CD4-positive, alpha-beta T cell treated with Interleukin-4 for 1 hour (primary cell): Measurements from ENCODE around the gene HDX.
"Not testable (repeated sequence)": the region's sequence is repeated elsewhere in the genome, so short reads cannot be mapped to it uniquely, and the experiment has no call there.

Experiments
- DNase-seq, 2 donors: peaks; one replicate each; pipeline ENCODE4 v3.0.0-alpha.2; 2020 to 2022

HDX gene

DNA sequence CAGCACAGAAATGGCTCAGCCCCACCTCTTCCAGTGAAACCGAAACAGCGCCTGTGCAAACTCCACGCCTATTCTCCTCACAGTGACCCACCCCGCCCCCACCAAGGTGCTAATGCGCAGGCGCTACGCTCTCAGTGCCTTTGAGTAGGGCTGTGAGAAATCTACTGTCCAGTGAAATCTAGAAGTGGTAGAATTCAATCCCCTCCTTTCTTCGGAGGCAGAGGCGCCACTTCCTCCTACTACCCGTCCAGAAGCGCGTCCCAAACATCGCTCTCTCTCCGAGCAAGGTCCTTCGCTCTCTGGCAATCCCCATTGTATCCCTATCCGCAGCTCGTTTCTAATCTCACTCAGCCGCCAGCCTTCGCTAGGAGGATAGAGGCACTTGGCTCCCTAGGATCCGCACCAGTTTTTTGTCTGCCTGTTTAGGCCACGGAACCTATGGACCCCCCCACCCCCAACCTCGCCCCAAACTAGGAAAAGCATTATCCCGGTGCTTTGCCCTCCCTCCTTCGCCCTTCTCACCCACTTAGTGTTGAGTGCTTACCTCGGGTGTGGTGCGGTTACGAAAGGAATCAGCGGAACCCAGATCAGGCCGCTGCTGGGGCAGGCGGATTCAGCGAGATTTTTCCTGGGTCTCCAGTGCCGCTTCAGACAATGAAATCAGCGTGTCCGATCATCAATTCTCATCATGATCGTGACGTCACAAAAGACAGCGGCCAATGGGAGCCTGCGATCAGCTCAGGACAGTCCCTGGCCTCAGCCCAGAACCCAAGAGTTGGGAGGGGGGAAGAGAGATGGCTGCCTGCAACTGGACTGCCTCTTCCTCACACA, at the start of gene HDX:
TSS of gene HDX (minus strand) at position 656 of the 831 bp plus-strand sequence. CDS start 27,056 bp downstream, outside the sequence.
- DNase-seq, result peak; percentile 77 to 78

DNA sequence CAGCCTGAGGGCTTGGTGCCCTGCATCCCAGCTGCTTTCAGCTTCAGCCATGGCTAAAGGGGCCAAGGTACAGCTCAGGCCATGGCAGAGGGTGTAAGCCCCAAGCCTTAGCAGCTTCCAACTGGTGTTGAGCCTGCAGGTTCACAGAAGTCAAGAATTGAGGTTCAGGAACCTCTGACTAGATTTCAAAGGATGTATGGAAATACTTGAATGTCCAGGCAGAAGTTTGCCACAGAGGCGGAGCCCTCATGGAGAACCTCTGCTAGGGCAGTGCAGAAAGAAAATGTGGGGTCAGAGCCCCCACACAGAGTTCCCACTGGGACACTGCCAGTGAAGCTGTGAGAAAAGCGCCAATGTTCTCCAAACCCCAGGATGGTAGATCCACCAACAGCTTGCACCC, 39.1 kb upstream of the HDX start:
- DNase-seq, result not testable (repeated sequence)

DNA sequence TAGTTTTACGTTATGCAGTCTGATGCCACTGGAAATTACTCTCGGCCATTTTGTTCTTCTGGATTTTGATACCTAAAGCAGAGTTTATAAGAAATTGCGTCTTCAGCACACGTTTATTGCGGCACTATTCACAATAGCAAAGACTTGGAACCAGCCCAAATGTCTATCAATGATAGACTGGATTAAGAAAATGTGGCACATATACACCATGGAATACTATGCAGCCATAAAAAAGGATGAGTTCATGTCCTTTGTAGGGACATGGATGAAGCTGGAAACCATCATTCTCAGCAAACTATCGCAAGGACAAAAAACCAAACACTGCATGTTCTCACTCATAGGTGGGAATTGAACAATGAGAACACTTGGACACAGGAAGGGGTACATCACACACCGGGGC, 35.4 kb upstream of the HDX start:
- DNase-seq, result not testable (repeated sequence)

GRCh38 chrX:84488426-84488825, 13.8 kb downstream of the HDX start:
- DNase-seq, result no peak

DNA sequence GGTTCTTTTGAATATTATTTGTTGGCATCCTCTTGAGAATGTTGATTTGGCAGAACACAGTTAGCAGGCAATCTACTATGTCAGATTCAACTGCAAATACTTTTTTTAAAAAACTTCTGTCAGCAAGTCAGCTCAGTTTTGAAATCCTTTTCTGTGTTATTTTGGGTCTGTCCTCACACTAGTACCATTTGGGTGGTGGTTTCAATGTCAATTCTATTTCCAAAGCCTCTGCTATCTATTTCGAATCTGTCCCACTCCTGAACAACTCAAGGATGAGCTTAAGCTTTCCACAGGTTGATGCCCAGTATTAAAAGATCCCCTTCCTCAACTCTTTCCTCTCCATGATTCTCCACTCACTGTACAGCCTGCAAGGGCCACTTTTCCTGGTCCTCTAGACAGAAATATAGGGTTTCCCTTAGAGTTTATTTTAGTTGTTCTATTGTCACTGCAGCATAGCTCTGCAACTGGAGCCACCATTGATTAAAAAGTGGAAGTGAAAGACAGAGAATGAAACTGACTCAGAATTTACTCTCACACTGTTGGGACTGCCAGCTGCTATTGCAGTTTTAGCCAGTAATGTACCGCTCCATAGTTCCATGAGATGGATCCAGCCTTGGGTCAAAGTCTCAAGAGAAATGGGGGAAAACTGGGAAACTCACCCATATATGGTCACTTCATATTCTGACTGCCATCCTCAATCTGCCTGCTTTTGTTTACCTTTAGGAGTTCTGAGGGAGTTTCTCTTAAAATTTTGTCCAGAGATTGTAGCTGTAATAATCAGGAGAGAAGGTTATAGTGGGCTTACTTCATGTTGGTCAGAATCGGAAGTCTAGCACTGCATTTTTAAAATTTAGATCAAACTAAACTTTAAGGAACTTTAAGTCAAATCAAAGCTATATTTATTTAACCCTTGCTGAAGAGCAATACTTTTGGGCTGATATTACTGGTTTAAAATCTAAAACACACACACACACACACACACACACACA, 14.6 kb downstream of the HDX start:
- no peak for DNase-seq

DNA sequence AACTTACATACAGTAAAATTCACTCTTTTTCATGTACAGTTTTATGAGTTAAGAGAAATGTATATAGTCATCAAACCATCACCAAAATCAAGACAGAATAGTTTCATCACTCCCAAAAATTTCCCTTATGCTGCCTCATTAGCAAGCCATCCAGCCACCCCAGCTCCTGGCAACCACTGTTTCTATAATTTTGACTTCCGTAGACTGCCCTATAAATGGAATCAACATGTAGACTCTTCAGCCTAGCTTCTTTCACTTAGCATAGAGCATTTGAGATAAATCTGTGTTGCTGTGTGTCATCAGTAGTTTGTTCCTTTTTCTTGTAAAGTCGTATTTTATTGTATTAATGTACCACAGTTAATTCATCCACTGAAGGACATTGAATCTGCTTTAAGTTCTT, 23.2 kb downstream of the HDX start:
- no peak for DNase-seq

DNA sequence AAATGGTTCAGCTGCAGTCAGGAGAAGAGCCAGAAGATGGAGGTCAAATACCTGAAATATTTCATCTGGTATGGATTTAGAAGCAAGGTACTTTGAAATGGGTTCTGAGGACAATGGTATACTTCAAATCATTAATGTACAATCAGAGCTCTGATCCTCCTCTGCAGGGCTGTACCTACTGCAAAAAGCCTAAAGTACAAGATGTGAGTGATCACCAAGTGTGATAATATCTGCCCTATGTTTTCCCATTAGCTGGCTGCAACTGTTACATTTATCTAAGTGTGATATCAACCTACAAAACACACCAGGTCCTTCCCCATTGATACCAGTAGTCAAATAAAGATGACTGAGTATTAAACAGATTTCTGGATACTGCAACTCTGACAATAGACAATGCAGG, 25.1 kb downstream of the HDX start:
- no peak for DNase-seq

DNA sequence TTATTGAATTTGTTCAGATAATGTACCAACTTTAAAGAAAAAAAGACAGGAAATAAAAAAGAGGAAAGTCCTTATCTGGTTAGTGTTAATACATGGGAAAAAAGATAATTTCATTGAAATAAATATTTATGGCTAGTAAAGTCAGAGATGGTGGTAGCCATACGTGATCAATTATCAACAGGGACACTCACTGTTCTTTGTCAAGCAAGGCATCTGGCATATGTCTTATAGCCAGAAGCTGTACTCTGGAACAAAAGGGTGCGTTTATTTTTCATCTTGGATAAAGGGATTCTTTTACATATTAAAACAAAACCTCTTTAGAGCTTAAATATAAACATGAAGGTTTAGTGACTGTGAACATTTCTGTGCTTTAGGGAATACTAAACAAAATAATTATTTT, 26.7 kb downstream of the HDX start:
- no peak for DNase-seq

DNA sequence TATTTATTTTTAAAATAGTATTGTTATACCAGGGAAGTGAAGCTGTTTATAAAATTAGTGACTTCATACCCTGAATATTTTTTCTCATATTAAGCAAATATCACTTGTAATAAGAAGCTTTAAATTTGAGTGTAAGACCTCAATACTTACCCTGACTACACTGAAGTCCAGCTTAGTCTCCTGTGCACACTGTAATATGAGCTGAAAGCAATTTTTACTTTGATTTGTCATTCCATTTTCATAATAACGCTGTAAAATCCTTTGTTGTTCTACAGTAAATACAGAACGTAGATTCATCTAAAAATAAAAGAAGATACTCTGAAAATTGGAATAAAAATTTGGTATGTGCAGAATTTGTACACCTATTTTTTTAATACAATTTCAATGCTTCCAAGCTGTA, 27.2 kb downstream of the HDX start:
- DNase-seq, result no peak

- DNase-seq, result no peak
Observed at GRCh38 chrX:84469226-84469625, 33.0 kb downstream of the HDX start.

GRCh38 chrX:84467898-84468297, 34.4 kb downstream of the HDX start:
- no peak for DNase-seq

- DNase-seq, result no peak
Observed at GRCh38 chrX:84453351-84454246, 48.7 kb downstream of the HDX start.

- DNase-seq, result no peak
Observed at GRCh38 chrX:84441143-84441542, 61.1 kb downstream of the HDX start.

DNA sequence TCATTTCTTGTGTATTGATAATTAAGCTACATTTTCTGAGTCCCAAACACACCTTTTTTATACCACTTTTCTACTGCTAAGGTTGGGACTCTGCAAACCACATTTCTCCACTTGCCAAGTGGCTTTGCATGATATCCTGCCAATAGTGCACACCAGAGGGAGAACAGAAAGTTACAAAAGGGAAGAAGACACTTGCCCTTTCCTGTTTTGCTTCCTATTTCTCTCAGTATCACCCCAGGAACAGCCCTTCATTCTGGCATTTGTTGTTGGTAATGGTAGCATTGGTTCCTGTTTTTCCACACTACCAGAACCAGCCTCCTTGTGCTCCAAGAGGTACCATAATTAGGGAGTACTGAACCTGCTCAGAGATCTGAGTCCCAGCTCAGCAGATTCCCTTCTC, 87.1 kb downstream of the HDX start:
- no peak for DNase-seq

DNA sequence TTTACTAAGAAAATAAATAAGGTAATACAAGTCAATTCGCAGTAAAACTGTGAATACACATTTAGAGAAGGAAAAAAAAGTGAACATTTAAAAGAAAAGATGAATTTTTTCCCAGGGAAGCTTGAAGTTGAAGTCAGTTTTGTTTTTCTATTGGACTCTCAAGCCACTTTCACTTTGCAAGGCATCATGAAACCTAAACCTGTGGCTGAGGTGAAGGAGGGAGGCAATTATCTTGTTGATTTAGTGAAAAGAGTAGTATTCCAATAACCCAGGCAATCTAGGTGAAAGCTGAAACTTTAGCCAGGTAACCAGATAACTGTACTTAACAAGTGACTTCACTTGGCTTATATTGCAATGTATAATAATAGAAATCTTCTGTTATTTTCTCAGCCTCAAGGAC, 138.6 kb downstream of the HDX start:
- no peak for DNase-seq

DNA sequence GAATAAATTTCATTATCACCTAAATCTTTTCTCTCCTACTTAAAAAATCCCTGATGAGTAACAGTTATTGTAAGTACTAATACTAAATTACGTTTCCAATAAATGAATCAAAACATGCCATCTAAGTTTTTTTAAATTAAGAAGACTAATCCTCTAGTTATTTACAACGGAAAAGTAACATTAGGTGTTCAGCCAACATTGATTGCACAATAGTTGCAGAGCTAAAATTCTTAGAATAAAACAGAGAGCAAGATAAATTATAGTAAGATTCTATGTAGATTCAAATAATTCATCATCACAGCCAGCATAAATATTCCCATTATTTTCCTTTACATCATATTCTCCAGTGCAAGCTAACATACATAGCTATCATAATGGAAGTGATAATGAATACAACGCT, 139.2 kb downstream of the HDX start:
- DNase-seq, result no peak

- no peak for DNase-seq
Observed at GRCh38 chrX:84362184-84362838, 139.9 kb downstream of the HDX start.

GRCh38 chrX:84358271-84358670, 144.0 kb downstream of the HDX start:
- no peak for DNase-seq

DNA sequence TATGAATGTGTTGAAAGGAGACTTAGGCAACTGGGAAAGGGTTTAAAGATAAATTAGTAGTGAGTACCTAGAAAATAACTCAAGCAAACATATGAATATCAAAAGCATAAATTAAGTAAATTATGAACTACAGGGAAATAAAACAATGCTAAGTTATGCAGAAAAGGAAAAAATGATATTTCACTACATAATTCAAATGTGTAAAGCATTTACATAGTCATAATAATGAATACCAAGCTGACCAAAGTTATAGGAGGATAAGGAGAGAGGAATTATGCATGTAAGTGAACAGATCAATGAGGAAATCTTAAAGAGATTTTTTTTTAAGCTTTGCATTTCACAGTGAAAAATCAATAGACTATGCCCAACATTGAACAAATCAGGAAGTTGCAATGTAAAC, 145.0 kb downstream of the HDX start:
- DNase-seq, result no peak

GRCh38 chrX:84340968-84341367, 161.3 kb downstream of the HDX start:
- DNase-seq, result no peak

GRCh38 chrX:84339507-84340364, 162.5 kb downstream of the HDX start:
- peak in 1 of 2 donors; percentile 12 for DNase-seq
